ENCODE data around the gene SLAMF9.

The SLAMF9 gene

DNA sequence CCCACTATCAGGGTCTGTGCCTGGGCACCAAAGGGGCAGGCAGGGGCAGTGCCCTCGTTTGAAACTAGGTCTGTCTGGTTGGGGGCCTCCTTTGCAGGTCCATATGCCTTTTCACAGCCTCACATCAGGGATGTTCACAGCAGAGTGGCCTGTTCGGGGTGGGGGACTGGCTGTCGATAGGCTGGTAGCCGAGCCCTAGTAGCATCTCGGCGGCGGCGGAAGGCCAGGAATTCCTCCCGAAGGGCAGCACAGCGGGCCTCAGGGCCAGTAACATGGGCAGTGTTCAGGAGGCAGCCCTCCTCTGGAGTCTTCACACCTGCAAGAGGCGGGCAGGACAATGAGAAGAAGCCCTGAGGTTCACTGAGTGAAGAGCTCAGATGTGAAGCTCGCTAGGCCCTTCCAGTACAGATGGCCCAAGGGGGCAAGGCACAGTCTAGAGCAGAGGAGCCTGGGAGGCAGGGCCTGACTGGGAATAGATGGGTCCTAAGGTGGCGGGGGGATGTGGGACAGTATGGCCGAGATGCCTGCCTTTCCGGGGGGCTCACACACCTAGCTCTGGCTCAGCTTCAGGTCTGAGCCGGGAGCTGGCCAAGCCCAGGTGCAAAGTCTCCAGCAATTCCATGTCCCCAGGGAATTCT lies 26.7 kb downstream of the SLAMF9 start:
- Histone ChIP-seq H3K9me2 (replicated peaks; ENCODE audit: low read depth, low read length) (no peaks in the 10 kb centered on the region), H3K27me3 (ENCODE audit: insufficient read depth, low read length, poor library complexity, severe bottlenecking) (peaks cover 8% of the 10 kb centered on the region), H3F3A (ENCODE audit: low read depth) (no peaks in the 10 kb centered on the region), H4K20me1 (ENCODE audit: insufficient read depth, low read length, poor library complexity, severe bottlenecking) (peaks cover 28% of the 10 kb centered on the region), H3K4me2 (ENCODE audit: low read depth, low read length, poor library complexity, severe bottlenecking) (no peak overlapping the region), H3K36me3 (ENCODE audit: insufficient read depth, low read length) (no peaks in the 10 kb centered on the region), H2AFZ (ENCODE audit: low read length) (no peak overlapping the region), H3K4me1 (ENCODE audit: insufficient read depth, low read length, poor library complexity, severe bottlenecking) (peaks cover 18% of the 10 kb centered on the region), H3K9ac (ENCODE audit: low read depth, low read length, poor library complexity, severe bottlenecking) (no peak overlapping the region), H3K9me3 (ENCODE audit: insufficient read depth, low read depth, low read length) (no peaks in the 10 kb centered on the region), H3K79me2 (ENCODE audit: insufficient read depth, low read length) (peaks cover 43% of the 10 kb centered on the region), H3K4me3 (ENCODE audit: low read length, poor library complexity, severe bottlenecking) (no peak overlapping the region)
- TF ChIP-seq EZH2phosphoT487 (IDR thresholded peaks at IDR 0.05; ENCODE audit: borderline replicate concordance): no peak
- TF ChIP-seq, protein P1, sequence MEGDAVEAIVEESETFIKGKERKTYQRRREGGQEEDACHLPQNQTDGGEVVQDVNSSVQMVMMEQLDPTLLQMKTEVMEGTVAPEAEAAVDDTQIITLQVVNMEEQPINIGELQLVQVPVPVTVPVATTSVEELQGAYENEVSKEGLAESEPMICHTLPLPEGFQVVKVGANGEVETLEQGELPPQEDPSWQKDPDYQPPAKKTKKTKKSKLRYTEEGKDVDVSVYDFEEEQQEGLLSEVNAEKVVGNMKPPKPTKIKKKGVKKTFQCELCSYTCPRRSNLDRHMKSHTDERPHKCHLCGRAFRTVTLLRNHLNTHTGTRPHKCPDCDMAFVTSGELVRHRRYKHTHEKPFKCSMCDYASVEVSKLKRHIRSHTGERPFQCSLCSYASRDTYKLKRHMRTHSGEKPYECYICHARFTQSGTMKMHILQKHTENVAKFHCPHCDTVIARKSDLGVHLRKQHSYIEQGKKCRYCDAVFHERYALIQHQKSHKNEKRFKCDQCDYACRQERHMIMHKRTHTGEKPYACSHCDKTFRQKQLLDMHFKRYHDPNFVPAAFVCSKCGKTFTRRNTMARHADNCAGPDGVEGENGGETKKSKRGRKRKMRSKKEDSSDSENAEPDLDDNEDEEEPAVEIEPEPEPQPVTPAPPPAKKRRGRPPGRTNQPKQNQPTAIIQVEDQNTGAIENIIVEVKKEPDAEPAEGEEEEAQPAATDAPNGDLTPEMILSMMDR (conservative IDR thresholded peaks at IDR 0.05; ENCODE audit: low read length): no peak

DNA sequence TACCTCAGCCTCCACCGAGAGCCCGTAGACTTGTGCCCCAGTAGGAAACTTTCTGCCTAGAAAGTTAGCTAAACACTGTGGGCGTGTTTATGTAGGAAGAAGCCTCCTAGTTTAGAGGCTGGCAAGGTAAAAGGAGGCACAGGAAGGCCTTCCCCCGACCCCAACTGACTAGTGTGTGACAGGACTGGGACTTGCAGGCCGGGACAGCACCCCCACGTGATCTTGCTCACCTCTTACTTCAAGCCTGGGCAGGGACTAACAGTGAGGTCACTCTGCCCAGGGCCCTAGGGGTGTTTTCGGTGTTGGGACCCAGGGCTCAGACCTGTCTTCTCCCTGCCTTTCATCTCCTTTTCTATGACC lies 28.3 kb downstream of the SLAMF9 start:
- H3K4me2 ChIP-seq (ENCODE audit: low read depth, low read length, poor library complexity, severe bottlenecking): peak overlapping the region; percentile 99
- peaks cover 45% of the 10 kb centered on the region for H4K20me1 ChIP-seq (ENCODE audit: insufficient read depth, low read length, poor library complexity, severe bottlenecking)
- H3K4me3 ChIP-seq (ENCODE audit: low read length, poor library complexity, severe bottlenecking): peak overlapping the region; percentile 91
- no peaks in the 10 kb centered on the region for H3F3A ChIP-seq (ENCODE audit: low read depth)
- no peaks in the 10 kb centered on the region for H3K9me3 ChIP-seq (ENCODE audit: insufficient read depth, low read depth, low read length)
- H3K4me1 ChIP-seq (ENCODE audit: insufficient read depth, low read length, poor library complexity, severe bottlenecking): peaks cover 34% of the 10 kb centered on the region
- H3K79me2 ChIP-seq (ENCODE audit: insufficient read depth, low read length): peaks cover 59% of the 10 kb centered on the region
- H3K27me3 ChIP-seq (ENCODE audit: insufficient read depth, low read length, poor library complexity, severe bottlenecking): peaks cover 8% of the 10 kb centered on the region
- H3K36me3 ChIP-seq (ENCODE audit: insufficient read depth, low read length): peaks cover 6% of the 10 kb centered on the region; the same call in 1 of the 2 replicates
- peak overlapping the region; percentile 96 for H3K9ac ChIP-seq (ENCODE audit: low read depth, low read length, poor library complexity, severe bottlenecking)
- TF ChIP-seq, protein P1 (conservative IDR thresholded peaks at IDR 0.05; ENCODE audit: low read length): no peak
- TF ChIP-seq EZH2phosphoT487 (IDR thresholded peaks at IDR 0.05; ENCODE audit: borderline replicate concordance): no peak
- H3K9me2 ChIP-seq (replicated peaks; ENCODE audit: low read depth, low read length): no peaks in the 10 kb centered on the region
- H2AFZ ChIP-seq (ENCODE audit: low read length): peak overlapping the region; percentile 77

DNA sequence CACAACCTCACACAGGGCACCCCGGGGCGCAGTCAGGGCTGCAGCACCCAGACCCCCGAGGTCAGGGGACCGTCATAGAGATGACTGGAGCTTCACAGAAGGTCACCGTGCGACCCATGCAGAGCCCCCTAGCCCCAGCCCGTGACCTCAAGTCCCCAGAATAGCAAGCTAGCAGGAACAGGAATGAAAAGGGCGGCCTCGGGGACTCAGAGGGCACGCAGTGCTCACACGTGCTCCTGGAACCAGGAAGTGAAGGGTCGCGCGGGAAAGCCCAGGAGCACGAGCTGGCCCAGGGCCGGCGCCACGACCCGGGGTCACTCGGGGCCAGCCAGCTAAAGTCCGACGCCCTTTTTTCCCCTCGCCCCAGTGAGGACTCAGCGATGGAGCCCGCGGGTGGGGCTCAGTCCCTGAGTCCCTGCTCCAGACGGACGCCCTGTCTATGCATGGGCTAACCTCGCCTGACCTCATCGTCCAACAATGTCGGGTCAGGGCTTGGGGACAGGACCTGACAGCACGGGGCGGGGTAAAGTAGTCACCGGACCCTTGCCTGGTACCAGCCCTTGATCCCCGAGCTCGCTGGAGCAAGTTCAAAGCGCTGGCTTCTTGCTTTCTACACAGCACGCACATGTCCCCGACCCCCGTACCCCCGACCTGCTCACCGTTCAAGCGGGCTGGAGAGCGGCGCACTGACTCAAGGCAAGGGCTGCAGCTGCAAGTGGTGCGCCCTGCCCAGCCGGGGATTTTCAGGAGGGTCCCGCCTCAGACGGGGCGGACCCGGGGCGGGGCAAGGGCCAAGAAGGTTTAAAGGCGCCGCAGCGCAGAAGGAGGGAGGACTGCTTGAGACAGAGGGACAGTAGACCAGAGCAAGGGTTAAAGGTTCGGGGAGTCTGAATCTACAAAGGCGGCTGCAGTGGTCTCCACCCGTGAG lies 29.0 kb downstream of the SLAMF9 start, which contains the start of gene TAGLN2:
TAGLN2 (minus strand) TSS at position 717 of the 928 bp plus-strand sequence. CDS start 4,998 bp downstream, outside the sequence.
- peak within 1 kb of the TSS; percentile 96 for H3K9ac ChIP-seq (ENCODE audit: low read depth, low read length, poor library complexity, severe bottlenecking)
- no peaks in the 10 kb centered on the region for H3F3A ChIP-seq (ENCODE audit: low read depth)
- no peak for TF ChIP-seq EZH2phosphoT487 (IDR thresholded peaks at IDR 0.05; ENCODE audit: borderline replicate concordance)
- TF ChIP-seq, protein P1 (conservative IDR thresholded peaks at IDR 0.05; ENCODE audit: low read length): no peak
- H4K20me1 ChIP-seq (ENCODE audit: insufficient read depth, low read length, poor library complexity, severe bottlenecking): peaks cover 51% of the 10 kb centered on the region
- H3K4me3 ChIP-seq (ENCODE audit: low read length, poor library complexity, severe bottlenecking): peak within 1 kb of the TSS; percentile 91
- H2AFZ ChIP-seq (ENCODE audit: low read length): peak within 1 kb of the TSS; percentile 77
- H3K79me2 ChIP-seq (ENCODE audit: insufficient read depth, low read length): peaks cover 65% of the 10 kb centered on the region
- no peaks in the 10 kb centered on the region for H3K9me3 ChIP-seq (ENCODE audit: insufficient read depth, low read depth, low read length)
- H3K4me1 ChIP-seq (ENCODE audit: insufficient read depth, low read length, poor library complexity, severe bottlenecking): peaks cover 41% of the 10 kb centered on the region
- H3K9me2 ChIP-seq (replicated peaks; ENCODE audit: low read depth, low read length): no peaks in the 10 kb centered on the region
- H3K36me3 ChIP-seq (ENCODE audit: insufficient read depth, low read length): peaks cover 11% of the 10 kb centered on the region; the same call in 1 of the 2 replicates
- peak within 1 kb of the TSS; percentile 99 for H3K4me2 ChIP-seq (ENCODE audit: low read depth, low read length, poor library complexity, severe bottlenecking)
- peaks cover 8% of the 10 kb centered on the region for H3K27me3 ChIP-seq (ENCODE audit: insufficient read depth, low read length, poor library complexity, severe bottlenecking)
